Right hindlimb (tissue), 1 donor: Measurements from ENCODE around the gene INF2.

Experiments used
- DNase-seq: peaks from one replicate; pipeline ENCODE4 v3.0.0-alpha.2; 2018

INF2 gene

DNA sequence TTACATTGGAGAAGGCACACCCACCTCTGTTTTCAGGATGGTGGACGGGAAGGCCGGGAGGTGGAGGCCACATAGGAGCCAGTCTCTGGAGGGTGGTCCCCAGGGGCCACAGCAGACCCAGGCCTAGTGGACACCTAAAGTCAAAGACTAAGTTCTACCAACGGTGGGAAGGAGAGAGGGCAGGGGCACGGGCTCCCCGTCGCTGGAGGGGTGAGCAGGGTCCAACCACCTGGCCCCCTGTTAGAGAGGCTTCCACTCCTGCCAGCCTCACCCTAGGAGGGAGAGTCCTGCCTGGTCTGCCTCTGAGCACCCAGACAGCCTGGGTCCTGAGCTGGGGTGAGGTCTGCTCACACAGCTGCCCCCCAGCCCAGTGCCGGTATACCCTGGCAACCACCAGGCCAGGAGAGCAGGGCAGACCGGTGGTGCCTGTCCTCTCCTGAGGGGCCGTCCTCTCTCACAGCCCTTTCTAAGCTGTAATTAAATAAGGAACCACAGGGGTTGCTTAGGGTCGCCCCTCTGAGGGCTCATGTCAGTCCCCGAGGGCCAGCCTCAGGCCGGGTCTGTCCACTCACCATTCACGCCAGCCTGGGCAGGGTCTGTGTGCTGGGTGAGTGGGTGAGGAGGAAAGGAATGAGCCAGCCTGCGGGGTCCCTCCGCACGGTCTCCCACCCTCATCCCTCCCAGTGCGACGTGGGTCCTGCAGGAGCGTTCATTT lies 2.3 kb downstream of the INF2 start:
- no peak for DNase-seq

DNA sequence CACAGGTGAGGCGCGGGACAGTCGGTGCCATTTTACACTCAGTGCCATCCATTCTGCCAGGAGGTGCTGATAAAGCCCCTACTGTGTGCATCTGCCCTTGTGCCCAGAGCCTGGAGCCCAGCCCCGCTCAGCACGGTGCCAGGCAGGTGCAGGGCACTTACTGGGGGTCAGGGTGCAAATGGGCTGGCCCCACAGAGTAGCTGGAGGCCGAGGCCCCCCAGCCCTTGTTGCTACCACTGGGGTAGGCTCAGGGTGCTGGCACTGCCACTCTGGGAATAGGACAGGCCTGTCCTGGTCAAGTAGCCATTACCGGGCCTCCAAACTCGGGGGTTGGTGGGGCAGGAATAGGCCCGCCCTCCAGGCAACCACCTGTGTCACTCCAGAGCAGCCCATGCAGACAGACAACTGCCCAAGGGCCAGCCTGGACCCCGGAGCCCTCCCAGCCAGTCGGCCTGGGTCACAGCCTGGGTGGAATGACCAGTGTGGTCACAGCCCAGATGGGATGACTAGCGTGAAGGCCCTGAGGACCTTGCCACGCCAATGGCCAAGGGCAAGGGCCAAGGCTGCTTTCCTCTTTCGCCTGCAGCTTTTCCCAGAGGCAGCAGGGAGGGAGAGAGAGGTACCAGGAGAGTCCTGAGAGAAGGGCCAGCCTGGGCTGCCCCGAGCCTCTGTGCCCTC lies 3.0 kb downstream of the INF2 start:
- DNase-seq = no peak

DNA sequence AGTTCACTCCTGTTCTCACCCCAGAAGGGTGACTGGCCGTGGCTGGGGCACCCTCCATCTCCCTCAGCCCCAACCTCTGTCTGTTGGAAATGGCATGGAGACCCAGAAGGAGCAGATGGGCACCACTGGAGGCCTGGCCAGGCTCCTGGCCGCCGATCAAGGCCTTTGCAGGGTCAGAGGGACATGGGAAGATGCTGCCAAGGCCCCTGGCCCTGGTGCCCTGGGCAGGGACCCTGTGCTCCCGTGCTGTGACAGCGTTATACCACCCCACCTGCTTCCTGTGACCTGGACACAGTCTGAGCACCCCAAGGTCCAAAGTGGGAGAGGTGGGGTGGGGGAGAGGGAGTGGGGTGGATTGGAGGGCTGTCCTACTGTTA lies 3.5 kb downstream of the INF2 start:
- DNase-seq = no peak

DNA sequence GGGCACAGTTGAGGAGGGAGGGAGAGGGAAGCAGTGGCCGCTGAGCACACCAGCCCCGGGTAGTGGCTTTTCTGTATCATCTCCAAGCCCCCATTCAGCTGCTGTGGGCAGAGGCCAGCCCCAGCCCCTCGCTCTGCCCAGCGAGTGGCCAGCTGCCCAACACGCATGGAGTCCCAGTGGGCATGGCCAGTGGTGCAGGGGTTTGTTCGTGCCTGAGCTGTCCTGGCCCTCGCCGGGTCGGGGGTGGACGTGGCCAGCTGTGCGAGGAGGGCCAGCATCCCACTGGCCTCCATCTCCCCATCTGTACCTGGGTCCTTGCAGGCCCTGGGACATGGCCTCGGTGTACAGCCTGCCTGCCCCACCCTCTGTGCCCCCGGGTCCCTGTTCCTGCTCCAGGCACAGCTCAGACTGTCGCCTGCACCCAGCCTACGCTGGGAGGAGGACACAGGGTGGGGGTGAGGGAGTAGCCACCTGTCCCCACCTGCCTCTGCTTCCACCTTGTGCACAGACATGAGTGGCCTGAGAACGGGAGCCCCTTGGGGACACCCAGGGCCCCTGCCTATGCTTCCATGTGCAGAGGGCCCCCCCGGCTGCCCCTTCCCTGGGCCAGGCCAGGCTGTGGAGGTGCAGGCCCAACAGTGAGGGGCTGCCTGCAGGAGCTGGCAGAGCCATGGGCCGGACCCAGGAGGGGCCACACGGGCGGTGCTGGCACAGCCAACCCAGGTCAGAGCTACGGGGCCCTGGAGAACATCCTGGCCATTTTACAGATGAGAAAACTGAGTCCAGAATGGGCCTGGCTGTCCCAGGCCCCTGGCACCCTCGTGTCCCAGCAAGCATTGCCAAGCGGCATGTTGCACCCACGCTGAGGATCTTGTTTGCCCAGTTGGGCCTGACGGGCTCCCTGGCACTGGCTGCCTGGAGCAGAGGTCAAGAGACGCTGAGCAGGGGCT lies 4.3 kb downstream of the INF2 start:
- DNase-seq = no peak

DNA sequence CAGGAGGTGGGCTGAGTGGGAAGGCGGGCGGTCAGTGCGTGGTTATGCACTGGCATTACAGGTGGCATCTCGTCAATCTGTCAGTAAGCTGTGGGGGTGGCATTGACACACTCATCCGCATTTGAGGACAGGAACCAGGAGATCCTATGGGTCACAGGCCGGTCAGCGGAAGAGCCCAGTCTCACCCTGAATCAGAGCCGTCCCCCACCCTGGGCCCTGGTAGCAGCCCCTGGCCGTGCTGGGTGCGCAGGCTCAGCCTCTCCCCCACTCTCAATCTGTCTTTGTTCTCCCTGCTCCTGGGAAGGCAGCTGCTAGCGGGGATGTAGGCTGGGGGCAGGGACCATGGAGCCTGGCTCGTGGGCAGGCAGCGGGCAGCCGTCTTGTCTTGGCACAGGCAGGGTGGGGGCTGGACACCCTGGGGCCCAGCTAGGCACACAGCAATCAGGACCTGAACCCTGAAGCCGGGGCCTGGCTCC lies 5.1 kb downstream of the INF2 start:
- no peak for DNase-seq

GRCh38 chr14:104694991-104695659 lies 5.7 kb downstream of the INF2 start:
- DNase-seq = no peak

- DNase-seq = no peak
Observed at GRCh38 chr14:104695660-104696000, 6.2 kb downstream of the INF2 start.

DNA sequence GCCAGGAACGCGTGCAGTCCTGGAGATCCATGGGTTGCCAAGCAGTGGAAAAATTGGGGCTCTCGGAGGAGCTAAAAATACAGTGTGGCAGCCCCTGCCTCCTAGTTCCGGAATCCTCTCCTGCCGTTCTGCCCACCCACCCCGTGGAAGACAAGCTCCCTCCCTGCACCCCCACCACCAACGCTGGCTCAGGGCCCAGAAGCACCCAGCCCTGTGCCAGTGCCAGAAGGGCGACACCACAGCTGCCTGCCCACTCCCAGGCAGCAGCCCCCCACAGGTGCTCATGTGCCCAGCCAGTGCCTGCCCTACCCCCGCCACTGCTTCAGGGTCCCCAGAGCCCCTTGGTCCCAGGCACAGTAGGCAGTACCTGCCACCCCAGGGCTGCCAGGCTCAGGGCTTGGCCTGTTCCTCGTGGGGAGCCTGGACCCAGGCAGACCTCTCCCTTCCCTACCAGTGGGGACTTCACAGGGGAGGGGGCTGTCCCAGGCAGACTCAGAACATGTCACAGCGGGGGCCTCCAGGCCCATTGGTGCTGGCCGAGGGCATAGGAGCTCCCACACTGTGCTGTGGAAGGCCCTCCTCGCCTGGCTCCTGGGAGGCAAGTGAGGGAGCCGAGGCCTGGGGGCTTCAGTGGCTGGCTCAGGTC lies 7.4 kb downstream of the INF2 start:
- DNase-seq = no peak

- DNase-seq = no peak
Observed at GRCh38 chr14:104697317-104697703, 7.9 kb downstream of the INF2 start.

DNA sequence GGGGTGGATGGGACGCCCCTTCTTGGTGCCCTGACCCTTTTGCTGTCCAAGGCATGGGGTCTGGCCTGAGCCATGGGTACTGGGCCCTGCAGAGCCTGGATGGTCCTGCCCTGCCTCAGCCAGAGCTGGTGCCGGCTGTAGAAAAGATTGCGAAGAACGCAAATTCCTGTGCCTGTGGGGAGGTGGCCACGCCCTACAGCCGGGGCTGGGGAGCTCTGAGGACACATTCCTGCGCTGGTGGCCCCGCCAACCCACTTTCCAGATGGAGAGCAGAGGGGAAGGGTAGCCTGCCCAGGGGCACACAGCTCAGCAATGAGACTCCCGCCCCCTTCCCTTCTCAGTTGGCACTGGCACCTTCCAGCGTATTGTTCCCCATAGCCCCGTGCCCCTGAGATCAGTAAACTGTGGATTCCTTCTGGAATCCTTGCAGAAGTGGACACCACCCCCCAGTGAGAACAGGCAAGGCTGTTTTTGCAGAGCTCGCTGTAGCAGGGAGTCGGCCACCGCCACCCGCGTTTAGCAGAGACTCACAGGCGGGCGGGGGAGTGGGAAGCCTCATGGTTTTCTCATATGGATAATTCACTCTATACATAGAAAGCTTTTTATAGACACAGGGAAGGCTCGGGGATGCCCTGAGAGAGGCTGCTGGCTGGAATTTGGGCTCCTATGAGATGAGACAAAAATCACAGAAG lies 8.6 kb downstream of the INF2 start:
- DNase-seq = peak; percentile 74

DNA sequence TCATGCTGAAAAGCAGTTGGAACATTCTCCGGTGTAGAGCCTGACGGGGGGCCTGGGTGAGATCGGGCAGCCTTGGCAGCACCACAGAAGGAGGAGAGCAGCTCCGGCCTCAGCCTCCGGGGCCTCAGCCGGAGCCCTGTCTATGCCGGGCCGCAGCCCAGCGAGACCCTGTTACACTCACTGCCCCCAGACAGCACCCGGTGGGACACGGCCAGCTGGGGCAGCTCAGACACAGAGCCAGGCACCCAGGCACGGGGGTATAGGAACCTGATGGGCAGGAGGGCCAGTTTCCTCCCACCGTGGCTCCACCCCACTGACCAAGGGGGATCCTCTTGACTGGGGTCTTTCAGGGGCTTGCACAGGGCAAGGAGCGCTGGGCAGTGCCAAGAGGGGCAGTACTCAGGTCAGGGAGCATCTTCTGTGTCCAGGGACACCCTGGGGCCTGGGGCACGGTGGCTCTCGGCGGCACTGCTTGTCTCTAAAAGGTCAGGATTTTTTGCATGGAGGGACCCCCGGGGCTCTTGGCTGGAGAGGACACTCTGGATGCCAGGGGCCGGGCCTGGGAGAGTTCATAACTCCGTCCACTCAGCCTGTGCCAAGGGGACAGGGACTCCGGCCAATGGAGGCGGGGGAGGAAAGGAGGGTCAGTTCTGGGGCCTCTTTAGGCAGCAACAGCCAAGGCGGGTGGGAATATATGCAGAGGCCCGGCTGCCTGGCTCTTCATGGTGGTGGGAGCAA lies 9.4 kb downstream of the INF2 start:
- DNase-seq = peak; percentile 70

DNA sequence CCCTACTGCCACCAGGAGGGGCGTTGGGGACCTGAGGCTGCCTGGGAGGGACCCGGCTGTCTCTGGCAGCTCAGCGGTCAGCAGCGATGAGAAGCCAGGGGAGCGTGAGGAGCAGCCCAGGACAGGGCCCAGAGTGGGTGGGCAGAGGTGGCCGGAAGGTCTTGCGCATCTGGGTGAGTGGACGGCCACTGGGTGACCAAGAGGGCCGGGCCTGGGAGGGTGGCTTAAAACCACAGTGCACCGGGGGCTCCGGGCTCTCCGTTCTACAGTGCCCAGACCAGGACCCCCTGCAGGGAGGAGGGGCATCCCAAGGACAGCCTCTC lies 10.0 kb downstream of the INF2 start:
- DNase-seq = no peak

DNA sequence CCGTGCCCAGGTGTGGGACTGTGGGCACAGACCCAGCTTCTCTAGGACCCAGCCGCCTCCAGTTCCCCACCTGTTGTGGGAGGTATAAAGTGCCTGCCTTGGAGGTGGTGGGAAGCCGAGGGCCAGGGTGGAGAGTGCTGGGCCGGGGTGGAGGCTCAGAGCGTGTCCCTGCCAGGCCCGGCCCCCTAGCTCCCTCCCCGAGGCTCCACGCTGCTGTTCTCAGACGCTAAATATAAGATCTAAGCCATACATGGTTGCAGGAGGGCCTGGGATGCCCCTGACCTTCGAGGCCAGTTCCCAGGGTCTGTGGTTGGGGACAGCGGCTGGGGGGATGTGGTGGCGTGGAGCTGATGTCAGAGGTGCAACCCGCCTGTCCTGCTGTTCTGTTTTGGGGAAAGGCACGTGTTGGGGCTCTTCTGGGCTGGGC lies 10.8 kb downstream of the INF2 start:
- no peak for DNase-seq

DNA sequence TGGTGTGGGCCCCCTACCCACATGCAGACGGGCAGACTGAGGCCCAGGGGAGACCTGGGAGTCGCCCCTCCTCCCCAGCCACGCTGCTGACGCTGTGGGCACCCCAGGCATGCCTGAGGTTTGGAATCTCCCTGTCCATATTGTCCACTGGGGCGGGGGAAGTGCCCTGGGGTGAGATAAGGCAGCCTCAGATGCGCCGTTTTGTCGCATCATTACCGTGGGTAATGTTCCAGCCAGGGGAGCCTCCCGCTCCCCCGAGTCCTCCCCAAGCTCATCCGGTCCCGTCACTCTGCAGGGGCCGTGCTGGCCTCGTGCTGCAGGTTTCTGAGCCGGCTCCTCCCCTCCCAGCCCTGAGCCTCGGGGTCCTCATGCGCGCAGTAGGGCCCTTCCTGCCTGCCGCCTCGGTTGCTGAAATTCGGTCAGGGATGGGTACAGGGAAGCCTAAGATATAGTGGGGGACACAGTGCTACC lies 11.4 kb downstream of the INF2 start:
- DNase-seq = no peak

GRCh38 chr14:104701383-104702076 lies 12.1 kb downstream of the INF2 start:
- DNase-seq = no peak

GRCh38 chr14:104702106-104702505 lies 12.7 kb downstream of the INF2 start:
- no peak for DNase-seq

DNA sequence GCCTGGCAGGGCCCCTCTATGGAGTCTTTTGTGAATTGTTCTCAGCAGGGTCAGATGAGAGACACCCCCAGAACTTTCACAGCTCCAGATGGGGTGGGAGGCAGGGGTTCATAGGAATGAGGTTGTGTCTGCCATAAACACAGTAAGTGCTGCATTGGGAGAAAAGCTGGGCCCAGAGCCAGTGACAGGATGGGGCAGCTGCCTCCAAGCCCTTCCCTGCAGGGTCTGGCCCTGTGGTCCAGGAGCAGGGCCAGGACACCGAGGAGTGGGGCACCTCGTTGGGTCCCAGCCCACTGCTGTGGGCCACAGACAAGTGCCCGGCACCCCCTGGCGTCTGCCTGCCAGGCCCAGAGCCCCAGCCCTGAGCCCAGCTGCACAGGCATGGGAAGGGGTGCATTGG lies 13.3 kb downstream of the INF2 start:
- DNase-seq = no peak

GRCh38 chr14:104703269-104703668 lies 13.9 kb downstream of the INF2 start:
- no peak for DNase-seq

DNA sequence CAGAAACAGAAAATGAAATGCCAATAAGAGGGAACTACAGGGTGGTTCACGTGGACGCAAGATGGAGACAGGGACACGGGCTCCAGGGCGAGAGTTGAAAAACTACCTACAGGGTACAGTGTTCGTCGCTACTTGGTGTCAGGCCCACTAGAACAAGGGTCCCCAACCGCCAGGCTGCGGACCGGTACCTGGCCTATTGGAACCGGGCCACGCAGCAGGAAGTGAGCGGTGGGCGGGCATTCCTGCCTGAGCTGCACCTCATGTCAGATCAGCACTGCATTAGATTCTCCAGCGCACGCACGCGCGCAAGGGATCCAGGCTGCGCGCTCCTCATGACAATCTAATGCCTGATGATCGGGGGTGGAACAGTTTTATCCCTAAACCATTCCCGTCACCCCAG lies 14.8 kb downstream of the INF2 start:
- DNase-seq = no peak

DNA sequence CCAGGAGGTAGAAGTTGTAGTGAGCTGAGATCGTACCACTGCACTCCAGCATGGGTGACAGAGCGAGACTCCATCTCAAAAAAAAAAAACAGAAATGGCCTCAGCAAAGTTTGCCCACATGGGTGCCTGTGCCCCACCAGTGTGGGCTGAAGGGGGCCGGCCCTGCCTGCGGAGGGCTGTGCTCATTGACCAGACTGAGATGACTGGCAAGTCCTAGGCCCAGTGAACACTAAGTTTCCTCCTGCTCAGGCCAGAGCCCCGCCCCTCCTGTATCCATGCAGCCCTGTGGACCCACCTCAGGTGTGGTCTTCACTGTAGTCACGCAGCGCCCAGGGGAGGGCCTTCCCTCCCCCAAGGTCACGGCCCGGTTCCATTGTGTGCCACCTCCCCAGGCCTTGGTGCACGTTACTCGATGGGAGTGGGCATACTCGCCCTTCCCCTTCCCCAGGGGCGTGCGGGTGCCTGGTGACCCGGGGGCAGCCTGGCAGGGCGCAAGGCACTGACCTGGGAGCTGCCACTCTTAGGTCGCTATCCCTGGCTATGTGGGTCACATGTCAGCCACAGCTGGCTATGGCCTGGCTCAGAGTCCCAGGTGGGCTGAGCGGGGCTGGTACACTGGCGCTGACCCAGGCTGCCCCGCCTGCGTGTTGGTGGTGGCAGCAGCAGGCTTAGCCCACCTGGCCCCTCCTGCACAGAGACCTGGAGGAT lies 16.1 kb downstream of the INF2 start:
- no peak for DNase-seq
